ENCODE data around the gene C2CD4D.
A peak's percentile ranks its signal among the peaks of the same experiment; 100 is the strongest.
"Not testable (repeated sequence)": the region's sequence is repeated elsewhere in the genome, so short reads cannot be mapped to it uniquely, and the experiment has no call there.

C2CD4D gene

DNA sequence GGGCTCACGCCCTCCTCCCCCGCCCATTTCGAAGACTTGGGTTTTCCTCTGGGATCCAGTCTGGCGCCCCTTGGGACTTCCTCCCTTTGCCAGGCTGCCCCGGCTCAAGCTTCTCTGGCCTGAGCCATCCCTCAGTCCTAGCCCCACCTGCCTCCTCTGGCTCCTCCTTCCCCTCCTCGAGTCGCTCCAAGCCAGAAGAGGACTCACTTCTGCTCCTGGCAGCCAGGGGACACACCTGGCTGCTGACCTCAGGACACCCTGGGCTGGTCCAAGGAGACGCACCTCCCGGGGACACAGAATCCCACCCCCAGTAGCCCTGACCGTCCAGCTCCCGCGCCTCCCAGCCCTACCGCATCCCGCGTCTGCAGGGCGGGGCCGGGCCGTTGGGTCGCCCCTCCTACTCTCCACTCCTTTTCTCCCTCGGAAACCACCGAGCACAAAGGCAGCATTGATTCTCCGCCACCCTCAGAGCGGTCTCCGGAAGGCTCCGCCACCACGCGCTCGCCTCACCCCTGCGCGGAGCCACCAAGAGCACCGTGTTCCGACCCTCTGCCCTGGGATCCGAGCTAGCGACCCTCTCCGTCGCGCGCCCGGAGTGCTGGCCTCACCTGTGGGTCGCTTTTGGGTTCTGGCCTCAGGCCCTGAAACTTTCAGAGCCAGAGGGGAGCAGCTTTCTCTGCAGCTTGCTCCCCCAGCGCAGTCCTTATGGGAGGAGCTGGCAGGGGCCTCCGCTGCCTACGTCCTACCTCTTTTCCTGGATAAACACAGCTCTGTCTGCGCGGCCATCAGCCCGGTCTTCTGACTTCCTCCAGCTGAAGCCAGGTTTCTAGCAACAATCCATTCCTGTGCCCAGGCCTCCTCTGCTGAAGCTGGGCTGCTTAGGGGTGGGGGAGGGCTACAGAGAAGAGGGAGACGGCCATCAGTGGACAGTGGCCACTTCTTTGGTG lies at the start of gene C2CD4D:
TSS of gene C2CD4D (minus strand) at position 364 of the 947 bp plus-strand sequence. CDS start 831 bp downstream, outside the sequence.
- peak; percentile 80 for DNase-seq

DNA sequence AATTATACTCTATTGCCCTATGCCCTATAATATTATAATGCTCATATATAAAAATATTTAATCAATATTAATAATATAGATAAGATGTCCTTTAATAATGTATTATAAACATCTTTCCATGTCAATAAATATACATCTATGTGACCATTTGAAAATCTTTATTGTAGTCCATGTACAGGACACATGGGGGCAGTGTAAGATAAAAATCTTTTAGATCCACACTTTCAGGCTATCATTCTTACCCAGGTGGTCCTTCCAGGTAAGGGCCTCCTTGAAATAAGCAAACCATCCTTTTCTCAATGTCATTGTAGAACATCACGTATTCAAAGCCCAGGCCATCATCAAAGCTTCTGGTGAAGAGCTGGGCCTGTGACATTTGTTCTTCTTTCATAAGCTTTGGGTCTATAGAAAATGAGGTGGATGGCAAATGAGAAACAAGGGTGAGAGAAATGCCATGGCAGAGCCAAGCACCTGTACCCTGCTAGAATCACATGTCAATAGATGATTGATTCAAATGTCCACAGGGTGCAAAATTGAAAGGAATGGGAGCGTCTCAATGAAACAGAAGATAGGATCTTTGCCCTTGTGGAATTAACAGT lies 49.5 kb upstream of the C2CD4D start:
- no peak for DNase-seq

DNA sequence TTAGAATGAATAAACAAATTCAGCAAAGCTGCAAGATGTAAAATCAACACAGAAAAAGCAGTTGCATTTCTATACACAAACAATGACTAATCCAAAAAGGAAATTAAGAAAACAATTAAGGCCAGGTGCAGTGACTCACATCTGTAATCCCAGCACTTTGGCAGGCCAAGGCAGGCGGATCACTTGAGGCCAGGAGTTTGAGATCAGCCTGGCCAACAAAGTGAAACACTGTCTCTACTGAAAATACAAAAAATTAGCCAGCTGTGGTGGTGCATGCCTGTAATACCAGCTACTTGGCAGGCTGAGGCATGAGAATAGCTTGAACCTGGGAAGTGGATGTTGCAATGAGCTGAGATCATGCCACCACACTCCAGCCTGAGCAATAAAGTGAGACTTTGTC lies 47.4 kb upstream of the C2CD4D start:
- no peak for DNase-seq

DNA sequence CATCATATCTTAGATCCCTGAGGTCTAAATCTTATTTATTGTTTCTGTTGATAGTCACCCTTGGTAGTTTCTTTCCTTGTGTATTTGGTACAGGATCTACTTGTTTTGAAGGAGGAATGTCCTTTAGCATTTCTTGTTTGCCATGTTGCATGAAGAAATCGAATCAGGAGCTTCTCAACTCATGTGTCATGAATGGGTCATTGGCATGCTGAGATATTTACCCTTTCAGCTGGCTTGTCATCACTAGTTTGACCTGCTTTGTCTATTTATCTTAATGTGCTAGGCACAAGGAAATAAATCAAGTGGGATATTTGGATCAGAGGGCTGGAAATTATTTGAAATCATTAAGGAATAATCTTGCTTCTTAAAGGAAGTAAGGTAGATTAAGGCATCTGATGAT lies 45.9 kb upstream of the C2CD4D start:
- no peak for DNase-seq

DNA sequence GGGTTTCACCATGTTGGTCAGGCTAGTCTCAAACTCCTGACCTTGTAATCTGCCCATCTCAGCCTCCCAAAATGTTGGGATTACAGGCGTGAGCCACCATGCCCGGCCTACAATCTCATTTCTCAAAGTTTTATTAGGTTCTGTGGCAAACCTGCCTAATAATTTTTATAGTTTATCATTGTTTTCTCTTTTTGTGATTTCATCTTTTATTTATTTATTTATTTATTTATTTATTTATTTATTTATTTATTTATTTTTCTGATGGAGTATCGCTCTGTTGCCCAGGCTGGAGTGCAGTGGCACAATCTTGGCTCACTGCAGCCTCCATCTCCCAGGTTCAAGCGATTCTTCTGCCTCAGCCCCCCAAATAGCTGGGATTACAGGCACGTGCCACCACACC lies 45.3 kb upstream of the C2CD4D start:
- DNase-seq, result not testable (repeated sequence)

DNA sequence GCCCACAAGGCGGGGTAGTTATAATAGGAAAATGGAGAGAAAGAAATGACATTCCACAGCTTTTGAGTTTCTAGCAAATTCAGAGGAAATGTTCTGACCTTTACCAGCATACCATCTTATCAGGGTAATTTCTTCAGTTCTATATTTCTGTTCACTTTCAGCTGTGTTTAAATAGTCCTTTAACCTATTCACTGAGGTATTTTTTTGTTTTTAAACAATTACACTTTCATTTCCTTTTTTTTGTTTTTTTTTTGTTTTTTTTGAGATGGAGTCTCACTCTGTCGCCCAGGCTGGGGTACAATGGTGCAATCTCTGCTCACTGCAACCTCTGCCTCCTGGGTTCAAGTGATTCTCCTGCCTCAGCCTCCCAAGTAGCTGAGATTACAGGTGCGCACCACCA lies 44.8 kb upstream of the C2CD4D start:
- DNase-seq, result not testable (repeated sequence)

DNA sequence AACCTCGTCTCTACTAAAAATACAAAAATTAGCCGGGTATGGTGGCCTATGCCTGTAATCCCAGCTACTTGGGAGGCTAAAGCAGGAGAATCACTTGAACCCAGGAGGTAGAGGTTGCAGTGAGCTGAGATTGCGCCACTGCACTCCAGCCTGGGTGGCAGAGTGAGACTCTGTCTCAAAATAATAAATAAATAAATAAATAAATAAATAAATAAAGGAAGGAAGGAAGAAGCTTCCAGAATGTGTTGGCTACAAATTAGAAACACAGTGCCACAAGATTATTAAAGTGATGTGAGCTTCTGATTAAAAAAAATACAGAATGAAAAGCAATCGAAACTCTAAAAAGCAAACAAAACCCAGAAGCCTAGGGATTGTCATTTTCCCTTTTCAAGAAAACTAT lies 44.3 kb upstream of the C2CD4D start:
- DNase-seq, result not testable (repeated sequence)

DNA sequence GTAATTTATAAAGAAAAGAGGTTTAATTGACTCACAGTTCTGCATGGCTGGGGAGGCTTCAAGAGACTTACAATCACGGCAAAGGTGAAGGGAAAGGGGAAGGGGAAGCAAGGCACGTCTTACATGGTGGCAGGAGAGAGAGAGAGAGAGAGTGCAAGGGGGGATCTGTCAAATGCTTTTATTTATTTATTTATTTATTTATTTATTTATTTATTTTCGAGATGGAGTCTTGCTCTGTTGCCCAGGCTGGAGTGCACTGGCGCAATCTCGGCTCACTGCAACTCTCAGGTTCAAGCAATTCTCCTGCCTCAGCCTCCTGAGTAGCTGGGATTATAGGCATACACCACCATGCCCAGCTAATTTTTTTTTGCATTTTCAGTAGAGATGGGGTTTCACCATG lies 43.3 kb upstream of the C2CD4D start:
- not testable (repeated sequence) for DNase-seq

DNA sequence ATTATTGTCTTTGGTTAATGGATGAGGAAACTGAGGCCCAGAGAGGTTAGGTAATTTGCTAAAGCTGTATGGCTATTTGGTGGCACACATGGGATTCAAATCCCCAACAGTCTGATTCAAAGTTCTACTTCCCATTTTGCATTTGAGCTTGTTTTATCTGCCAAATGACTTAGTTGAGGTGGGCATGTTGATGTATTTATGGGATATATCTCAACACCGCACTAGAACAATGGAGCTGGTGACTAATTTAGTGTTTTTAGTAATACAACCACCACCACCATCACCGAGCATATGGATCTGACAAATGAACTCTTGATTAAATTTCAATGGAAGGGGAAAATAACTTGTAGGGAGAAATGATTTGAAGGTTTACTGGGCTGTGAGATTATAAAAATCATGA lies 42.8 kb upstream of the C2CD4D start:
- DNase-seq, result no peak

DNA sequence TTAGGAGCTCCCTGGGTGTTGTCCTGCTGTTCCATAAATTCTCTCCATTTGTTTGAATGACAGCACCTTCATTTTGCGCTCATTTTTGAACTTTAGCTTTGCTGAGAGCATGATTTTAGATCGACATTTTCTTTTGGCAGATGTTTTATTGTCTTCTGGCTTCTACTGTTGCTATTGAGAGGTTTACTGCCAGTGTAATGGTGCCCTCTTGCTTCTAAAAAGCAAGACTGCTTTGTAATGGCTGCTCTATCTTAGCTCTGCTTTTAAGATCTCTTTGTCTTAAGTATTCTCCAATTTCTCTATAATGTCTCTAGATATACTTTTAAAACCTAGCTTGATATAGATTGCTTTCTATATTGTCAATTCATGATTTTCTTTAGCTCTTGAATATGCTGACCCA lies 41.9 kb upstream of the C2CD4D start:
- DNase-seq, result no peak

DNA sequence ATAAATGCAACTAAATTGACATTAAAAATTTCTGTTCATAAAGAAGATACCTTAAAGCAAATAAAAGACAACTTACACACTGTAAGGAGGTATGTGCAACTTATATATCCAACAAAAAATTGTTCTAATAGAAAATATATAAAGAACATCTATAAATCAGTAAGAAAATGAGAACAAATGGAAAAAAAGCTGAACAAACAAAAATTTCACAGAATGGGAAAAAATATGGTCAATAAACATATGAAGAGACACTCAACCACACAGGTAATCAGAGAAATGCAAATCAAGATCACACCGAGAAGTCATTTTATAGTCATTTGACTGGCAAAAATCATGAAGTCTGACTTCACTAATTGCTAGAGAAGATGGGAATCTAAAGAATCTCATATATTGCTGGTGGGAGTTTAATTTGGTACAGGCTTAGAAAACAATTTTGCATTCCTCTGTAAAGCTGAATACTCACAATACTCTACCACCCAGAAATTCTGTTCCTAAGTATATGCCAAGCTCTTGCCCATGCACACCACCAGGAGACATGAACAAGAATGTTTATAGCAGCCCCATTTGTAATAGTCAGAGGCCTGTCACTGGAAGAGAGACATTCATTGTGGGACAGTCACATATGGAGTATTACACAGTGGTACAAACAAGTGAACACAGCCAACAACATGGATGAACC lies 35.9 kb upstream of the C2CD4D start:
- DNase-seq, result no peak

DNA sequence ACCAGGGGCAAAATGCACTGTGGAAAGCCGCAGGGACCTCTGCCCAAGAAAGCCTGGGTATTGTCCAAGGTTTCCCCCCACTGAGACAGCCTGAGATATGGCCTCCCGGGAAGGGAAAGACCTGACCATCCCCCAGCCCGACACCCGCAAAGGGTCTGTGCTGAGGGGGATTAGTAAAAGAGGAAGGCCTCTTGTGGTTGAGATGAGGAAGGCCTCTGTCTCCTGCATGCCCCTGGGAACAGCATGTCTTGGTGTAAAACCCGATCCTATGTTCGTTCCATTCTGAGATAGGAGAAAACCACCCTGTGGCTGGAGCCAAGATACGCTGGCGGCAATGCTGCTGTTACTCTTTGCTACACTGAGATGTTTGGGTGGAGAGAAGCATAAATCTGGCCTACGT lies 33.2 kb upstream of the C2CD4D start:
- DNase-seq, result not testable (repeated sequence)

DNA sequence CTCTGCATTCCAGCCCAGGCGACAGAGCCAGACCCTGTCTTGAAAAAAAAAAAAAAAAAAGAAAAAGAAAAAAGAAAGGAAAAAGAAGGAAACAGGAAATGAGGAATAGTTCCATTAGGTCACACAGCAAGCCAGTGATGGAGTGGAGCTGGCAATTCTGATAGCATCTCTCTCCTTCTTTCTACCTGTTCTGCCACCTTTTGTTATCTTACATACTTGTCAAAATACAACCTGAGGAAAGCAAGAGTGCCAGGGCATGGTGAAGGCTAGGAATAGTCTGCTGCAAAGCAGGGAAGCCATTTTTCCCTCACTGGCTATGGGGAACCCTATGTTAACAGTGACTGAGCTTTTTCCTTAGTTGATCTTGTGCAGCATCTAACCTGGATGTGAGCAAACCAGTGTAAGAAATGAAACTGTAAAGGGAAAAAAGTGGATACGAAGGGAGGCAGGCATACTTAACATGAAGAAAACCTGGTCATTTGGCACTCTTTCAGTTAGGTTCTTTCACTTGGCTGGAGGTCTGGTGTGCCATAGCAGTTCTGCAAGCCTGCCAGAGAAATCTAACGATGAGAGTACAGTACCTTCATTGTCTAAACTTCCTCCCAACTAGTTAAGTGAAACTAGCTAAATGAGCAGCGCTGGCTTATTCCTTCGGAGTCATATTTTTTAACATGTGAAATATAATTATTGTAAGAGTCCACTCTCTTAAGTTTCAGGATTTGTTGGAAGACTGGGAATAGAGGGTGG lies 31.8 kb upstream of the C2CD4D start:
- DNase-seq, result no peak

DNA sequence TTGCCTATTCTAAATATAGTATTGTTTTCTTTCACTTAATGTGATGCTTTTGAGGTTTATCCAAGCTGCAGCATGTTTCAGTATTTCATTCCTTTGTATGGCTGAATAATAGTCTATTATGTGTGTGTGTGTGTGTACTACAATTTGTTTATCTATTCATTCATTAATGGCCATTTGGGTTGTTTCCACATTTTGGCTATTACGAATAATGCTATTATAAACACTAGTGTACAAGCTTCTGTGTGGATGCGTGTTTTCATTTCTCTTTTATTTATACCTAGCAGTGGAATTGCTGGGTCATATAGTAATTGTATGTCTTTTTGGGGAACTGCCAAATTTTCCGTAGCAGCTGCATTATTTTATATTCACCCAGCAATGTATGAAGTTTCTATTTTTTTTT lies 28.9 kb upstream of the C2CD4D start:
- DNase-seq, result no peak

DNA sequence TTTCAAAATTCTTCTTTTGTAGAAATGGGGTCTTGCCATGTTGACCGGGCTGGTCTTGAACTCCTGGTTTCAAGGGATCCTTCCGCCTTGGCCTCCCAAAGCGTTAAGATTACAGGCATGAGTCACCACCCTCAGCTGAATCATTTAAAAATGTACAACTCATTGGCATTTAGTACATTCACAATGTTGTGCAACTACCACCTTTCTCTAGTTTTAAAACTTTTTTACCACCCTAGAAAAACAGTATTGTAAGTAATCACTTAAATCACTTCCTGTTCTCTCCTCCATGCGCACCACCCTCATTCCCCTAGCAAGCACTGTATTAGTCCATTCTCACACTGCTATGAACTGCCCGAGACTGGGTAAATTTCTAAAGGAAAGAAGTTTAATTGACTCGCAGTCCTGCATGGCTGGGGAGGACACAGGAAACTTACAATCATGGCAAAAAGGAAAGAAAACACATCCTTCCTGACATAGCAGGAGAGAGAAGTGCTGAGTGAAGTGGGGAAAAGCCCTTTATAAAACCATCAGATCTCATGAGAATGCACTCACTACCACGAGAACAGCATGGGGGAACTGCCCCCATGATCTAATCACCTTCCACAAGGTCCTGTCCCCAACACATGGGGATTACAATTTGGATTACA lies 28.3 kb upstream of the C2CD4D start:
- no peak for DNase-seq

DNA sequence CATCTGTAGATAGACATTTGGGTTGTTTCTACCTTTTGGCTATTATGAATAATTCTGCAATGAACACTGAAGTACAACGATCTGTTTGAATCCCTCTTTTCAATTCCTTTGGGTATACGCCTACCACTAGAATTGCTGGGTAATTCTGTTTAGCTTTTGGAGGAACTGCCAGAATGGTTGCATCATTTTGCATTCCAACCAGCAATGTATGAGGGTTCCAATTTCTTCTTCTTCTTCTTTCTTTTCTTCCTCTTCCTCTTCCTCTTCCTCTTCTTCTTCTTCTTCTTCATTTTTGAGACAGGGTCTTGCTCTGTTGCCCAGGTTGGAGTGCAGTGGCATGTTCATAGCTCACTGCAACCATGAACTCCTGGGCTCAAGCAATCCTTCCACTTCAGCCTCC lies 27.7 kb upstream of the C2CD4D start:
- no peak for DNase-seq

DNA sequence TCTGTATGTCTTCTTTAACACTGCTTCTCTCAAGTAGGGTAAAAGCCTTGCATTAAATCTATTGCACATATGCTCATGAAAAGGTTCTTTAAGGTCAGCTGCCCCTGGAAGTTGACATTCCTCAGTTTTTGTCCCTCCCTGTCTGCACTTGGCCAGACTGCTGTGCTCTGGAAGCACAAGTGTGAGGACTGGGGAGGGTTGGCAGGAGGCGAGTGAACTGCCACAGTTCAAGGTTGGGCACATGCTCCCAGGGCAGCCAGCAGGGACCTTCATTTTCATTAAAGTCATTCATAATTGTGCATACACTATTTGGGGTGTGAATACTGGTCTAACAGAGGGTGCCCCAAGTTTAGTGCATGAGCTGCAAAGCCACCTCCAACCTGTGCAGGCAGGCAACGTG lies 24.8 kb upstream of the C2CD4D start:
- no peak for DNase-seq

DNA sequence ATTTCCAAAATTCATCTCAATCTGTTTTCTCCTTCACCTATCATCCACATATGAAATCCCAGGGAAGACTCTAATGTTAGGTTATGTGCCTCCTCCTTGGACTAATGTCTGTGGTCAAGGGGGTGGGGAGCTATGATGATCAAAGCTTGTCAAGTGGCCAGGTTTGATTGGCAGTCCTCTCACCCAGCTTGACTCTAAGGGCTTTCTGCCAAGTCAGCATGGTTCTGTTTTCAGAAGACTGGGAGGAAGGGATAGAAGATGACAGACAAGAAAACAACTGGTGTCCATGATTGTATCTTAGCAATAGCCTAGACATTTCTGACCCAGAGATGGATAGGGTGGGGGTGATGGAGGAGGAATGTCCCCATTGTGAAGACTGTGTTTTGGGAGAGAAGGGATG lies 23.0 kb upstream of the C2CD4D start:
- no peak for DNase-seq

DNA sequence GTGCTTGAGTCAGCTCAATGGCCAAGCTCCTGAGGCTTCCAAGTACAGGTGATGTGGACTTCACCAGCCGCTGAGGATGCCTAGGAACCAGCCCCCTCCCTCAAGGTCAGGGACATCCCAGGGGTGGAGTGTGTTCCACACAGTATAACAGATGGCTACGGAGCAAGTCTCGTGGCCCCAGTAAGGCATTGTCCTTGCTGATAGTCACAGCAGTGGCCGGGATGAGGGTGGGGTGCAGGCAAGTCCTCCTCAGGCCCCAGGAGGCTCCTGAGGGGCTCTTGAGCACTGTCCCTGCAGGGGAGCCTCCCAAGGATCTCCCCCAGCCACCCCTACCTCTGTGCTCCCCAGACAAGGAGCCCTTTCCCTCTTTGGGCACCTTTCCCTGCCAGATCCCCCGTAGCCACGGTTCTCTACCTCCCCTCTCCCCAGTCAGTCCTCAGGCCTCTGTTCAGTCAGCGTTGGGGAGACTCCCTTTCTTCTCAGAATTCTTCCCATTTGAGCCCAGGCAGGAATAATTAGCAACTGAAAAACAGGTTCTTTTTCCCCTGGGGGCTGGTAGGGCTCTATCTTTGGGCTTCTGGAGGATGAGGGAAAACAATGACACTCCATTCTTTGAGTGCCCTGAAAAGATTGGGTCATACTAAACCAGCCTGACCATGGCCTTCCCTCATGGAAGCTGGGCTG lies 21.0 kb upstream of the C2CD4D start:
- DNase-seq, result no peak

DNA sequence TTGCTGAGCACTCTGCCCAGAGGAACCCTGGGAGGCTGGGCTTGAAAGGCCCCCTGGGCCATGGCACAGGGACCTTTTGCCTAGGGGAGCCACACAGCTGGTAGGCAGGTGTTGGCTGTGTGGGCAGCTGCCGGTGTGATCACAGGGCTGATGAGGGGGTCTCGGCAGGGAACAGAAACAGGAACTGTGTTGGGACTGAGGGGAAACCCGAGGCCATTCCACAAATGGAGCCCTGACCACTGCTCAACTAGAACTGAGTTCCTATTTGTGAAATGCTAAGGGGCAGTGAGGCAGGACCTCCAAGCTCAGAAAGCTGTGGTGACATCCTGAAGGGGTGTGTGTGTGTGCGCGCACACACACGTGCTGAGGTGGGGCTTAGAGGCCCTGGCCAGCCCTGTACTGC lies 20.3 kb upstream of the C2CD4D start:
- DNase-seq, result no peak

DNA sequence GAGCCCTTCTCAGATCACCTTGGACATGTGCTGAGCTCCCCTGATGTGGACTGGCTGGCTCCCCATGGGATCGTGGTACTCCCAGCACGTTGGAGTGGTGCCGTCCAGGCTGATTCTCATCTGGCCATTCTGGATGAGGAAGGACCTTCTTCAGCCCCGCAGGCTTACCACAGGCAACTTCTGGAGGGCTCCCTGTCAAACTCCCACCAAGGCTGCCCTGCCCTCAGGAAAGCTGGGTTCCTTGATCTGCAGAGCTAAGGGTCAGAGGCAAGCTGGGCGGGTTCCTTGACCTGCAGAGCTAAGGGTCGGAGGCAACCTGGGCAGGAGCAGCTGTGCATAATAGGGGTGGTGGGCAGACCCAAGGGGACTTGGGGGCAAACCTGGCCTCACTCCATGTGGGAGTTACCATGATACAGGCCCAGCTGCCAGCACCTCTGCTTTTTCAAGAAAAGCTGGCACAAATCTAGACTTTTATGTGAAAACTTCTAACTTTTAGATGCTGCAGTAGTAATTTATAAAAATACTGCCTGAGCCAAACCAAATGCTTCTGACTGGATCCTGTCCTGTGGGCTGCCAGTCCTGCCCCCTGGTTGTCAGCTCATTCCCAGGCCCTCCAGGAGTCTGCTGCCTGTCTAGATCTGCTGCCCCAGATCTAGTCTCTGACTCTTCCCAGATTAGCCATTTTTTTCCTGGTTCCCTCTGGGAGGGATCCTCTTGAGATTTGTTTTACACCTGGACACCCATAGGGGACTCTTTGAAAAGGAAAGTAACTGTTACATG lies 19.5 kb upstream of the C2CD4D start:
- DNase-seq, result no peak

All from stimulated activated CD8-positive, alpha-beta memory T cell treated with anti-CD3 and anti-CD28 coated beads, Interleukin-4, amount 100 ng/mL, for 48 hours (primary cell).